IPS-15b (cell line): ENCODE data around the gene HYPK.

Experiments
- H3K27me3 ChIP-seq: one replicate; pipeline ENCODE4 v1.6.1; 2013; ENCODE audit warnings: low read length; ENCODE audit not compliant: control insufficient read depth, insufficient read depth
- H3K36me3 ChIP-seq: one replicate; pipeline ENCODE4 v1.6.1; 2013; ENCODE audit warnings: low read length; ENCODE audit not compliant: control insufficient read depth, insufficient read depth
- H3K4me1 ChIP-seq: one replicate; pipeline ENCODE4 v1.6.1; 2013; ENCODE audit warnings: mild to moderate bottlenecking, low read length; ENCODE audit not compliant: control insufficient read depth, insufficient read depth
- H3K4me3 ChIP-seq: one replicate; pipeline ENCODE4 v1.5.1; 2013; ENCODE audit warnings: low read depth, low read length
- H3K9ac ChIP-seq: one replicate; pipeline ENCODE4 v1.6.1; 2013; ENCODE audit warnings: low read depth, mild to moderate bottlenecking, low read length
- H3K9me3 ChIP-seq: one replicate; pipeline ENCODE4 v1.6.1; 2013; ENCODE audit warnings: mild to moderate bottlenecking, low read length; ENCODE audit not compliant: control insufficient read depth, insufficient read depth

HYPK gene

GRCh38 chr15:43800286-43801141 lies at the start of gene HYPK:
Gene HYPK, plus strand, starts transcription at chr15:43800599. Its CDS starts 24 bp downstream, at chr15:43800623.
- Histone ChIP-seq H3K36me3 (peaks cover 12% of the 10 kb centered on the region), H3K4me1 (peaks cover 17% of the 10 kb centered on the region), H3K27me3 (no peaks in the 10 kb centered on the region), H3K4me3 (peak within 1 kb of the TSS; percentile 98), H3K9me3 (no peaks in the 10 kb centered on the region), H3K9ac (peak within 1 kb of the TSS; percentile 92)

DNA sequence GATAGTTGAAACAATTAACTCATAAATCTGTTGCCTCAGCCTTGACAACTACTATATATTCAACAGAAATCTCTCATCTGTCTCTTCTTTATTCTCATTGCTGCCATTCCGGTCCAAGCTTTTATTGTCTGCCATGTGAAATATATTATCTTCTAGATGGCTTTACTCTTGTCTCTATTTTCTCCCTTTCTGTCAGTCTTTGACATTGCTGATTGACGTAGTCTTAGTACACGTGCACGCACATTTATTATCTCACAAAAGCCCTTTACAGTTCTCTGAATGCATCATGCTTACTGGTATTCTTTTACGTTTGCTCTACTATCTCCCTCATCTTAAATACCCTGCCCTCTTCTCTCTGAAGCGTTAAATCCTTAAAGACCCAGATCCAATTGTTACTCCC lies 48.5 kb upstream of the HYPK start:
- H3K36me3 ChIP-seq: peaks cover 7% of the 10 kb centered on the region

DNA sequence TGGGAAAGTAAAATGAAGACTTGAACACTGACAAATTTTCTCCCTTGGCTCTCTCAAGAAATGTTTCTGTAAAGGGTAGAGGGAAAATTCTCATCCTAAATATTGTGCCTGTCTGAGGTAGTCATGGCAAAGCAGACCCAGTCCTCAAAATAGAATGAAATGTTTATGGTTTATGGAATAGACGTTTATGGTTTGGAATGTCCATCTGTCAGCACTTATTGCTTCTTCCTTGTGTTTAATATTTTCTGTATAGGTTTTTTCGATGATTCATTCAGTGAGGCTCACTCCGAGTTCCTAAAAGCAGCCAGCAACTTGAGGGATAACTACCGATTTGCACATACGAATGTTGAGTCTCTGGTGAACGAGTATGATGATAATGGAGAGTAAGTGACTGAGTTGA lies 37.6 kb upstream of the HYPK start:
- Histone ChIP-seq H3K9ac (no peak overlapping the region), H3K36me3 (peaks cover 41% of the 10 kb centered on the region), H3K27me3 (no peaks in the 10 kb centered on the region), H3K9me3 (no peaks in the 10 kb centered on the region), H3K4me1 (no peaks in the 10 kb centered on the region), H3K4me3 (no peak overlapping the region)

More for the DNA sequence above, 48.5 kb upstream of the HYPK start:
- Histone ChIP-seq H3K27me3 (no peaks in the 10 kb centered on the region), H3K4me1 (no peaks in the 10 kb centered on the region), H3K9ac (no peak overlapping the region), H3K4me3 (no peak overlapping the region), H3K9me3 (no peaks in the 10 kb centered on the region)

- H3K4me1 ChIP-seq: no peaks in the 10 kb centered on the region
- no peaks in the 10 kb centered on the region for H3K9me3 ChIP-seq
- no peaks in the 10 kb centered on the region for H3K27me3 ChIP-seq
- H3K9ac ChIP-seq: no peak overlapping the region
- H3K4me3 ChIP-seq: no peak overlapping the region
- H3K36me3 ChIP-seq: peaks cover 38% of the 10 kb centered on the region
These were observed 36.5 kb upstream of the HYPK start for GRCh38 chr15:43763819-43764446.

- Histone ChIP-seq H3K4me1 (no peaks in the 10 kb centered on the region), H3K9ac (no peak overlapping the region), H3K9me3 (no peaks in the 10 kb centered on the region), H3K4me3 (no peak overlapping the region), H3K27me3 (no peaks in the 10 kb centered on the region), H3K36me3 (peaks cover 35% of the 10 kb centered on the region)
These were observed 30.7 kb upstream of the HYPK start for GRCh38 chr15:43769584-43770228.

DNA sequence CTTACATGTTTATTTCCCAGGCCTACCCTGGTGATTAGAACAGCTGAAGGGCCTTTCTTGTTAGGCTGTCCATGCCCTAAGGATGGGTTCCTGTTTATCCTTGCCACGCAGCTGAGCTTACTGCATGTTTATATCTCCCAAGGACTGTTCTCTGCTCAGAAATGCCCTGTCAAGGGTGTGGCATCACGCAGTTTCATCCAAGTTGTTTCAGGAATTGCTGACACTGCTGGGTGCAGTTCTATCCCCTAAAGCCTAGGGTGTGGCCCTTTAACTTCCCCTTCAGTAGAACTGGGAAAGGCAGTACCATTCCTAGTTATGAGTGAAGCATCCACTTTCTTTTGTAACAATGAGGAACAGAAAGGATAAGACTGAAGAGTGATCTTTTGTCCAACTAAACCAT lies 28.6 kb upstream of the HYPK start:
- Histone ChIP-seq H3K9ac (no peak overlapping the region), H3K9me3 (no peaks in the 10 kb centered on the region), H3K4me1 (peaks cover 9% of the 10 kb centered on the region), H3K36me3 (peaks cover 26% of the 10 kb centered on the region), H3K4me3 (no peak overlapping the region), H3K27me3 (no peaks in the 10 kb centered on the region)

- H3K4me1 ChIP-seq: peaks cover 9% of the 10 kb centered on the region
- H3K27me3 ChIP-seq: no peaks in the 10 kb centered on the region
- no peaks in the 10 kb centered on the region for H3K9me3 ChIP-seq
- H3K4me3 ChIP-seq: no peak overlapping the region
- no peak overlapping the region for H3K9ac ChIP-seq
- peaks cover 20% of the 10 kb centered on the region for H3K36me3 ChIP-seq
These were observed 27.8 kb upstream of the HYPK start for GRCh38 chr15:43772624-43773023.

- H3K9me3 ChIP-seq: no peaks in the 10 kb centered on the region
- no peaks in the 10 kb centered on the region for H3K27me3 ChIP-seq
- H3K4me1 ChIP-seq: peaks cover 9% of the 10 kb centered on the region
- no peak overlapping the region for H3K9ac ChIP-seq
- peaks cover 20% of the 10 kb centered on the region for H3K36me3 ChIP-seq
- no peak overlapping the region for H3K4me3 ChIP-seq
These were observed 26.3 kb upstream of the HYPK start for GRCh38 chr15:43774062-43774461.

GRCh38 chr15:43775411-43775965 lies 24.9 kb upstream of the HYPK start:
- no peaks in the 10 kb centered on the region for H3K27me3 ChIP-seq
- peaks cover 9% of the 10 kb centered on the region for H3K4me1 ChIP-seq
- peaks cover 16% of the 10 kb centered on the region for H3K36me3 ChIP-seq
- H3K9ac ChIP-seq: no peak overlapping the region
- H3K4me3 ChIP-seq: peak overlapping the region; percentile 83
- H3K9me3 ChIP-seq: no peaks in the 10 kb centered on the region

DNA sequence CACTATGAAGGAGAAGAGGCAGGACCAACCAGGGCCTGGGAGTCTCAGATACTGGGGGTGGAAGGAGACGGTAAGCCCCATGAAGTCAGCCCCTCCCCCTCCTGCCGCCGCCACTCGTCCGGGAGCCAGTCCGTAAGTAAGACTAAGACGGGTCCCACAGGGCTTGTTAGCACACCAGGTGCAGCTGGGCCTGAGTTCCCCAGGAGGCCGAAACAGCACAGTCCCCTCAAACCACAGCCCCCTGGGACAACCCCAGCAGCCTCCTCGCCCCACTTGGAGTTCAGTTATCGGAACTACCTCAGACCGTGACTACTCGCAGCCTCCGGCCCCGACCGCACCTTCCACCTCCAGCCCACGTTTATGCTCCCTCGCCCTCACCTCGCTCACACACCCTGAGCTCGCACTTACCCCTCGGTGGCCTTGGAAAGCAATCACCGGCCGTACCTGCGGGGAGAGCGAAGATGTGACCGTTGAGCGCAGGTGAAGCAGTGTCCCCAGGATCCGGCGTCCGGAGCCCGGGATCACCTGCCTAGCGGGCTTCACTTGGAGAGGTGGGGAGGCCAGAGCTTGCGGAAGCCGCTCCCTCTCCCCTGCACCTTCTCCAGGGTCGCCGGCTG lies 24.2 kb upstream of the HYPK start:
- no peaks in the 10 kb centered on the region for H3K9me3 ChIP-seq
- peaks cover 9% of the 10 kb centered on the region for H3K4me1 ChIP-seq
- H3K9ac ChIP-seq: no peak overlapping the region
- peaks cover 14% of the 10 kb centered on the region for H3K36me3 ChIP-seq
- peak overlapping the region; percentile 83 for H3K4me3 ChIP-seq
- H3K27me3 ChIP-seq: no peaks in the 10 kb centered on the region

DNA sequence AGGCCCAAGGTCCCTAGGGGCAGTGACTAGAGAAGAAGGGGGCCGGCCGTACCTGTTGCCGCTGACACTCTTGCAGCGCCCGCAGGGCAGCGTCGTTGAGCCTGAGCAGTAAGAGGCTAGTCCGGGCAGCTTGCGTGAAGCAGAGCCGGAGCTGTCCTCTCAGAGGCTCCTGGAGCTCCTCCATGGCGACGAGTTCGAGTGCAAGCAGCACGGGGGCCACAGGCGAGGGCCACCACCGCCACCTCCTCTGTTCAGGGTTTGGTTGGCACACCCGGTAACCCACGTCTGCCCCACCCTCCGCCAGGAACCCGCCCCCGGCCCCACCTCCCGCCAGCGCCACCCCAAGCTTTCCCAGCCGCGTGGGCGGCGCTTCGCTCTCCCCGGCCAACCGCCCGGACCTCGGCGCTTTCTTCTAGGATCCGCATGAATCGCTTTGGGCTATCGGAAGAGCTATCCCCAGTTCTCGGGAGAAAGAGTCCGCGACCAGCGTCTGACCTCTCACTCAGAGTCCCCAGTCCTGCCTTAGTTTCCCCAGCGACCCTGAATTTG lies 23.6 kb upstream of the HYPK start, which contains the start of gene ELL3:
Gene ELL3 (minus strand): TSS at position 249 of the 549 bp plus-strand sequence. CDS start 65 bp downstream, at position 184.
- H3K27me3 ChIP-seq: no peaks in the 10 kb centered on the region
- peak within 1 kb of the TSS; percentile 83 for H3K4me3 ChIP-seq
- no peaks in the 10 kb centered on the region for H3K9me3 ChIP-seq
- peaks cover 9% of the 10 kb centered on the region for H3K4me1 ChIP-seq
- H3K9ac ChIP-seq: peak within 1 kb of the TSS; percentile 47
- H3K36me3 ChIP-seq: peaks cover 9% of the 10 kb centered on the region
